Measurements from ENCODE around the gene HLA-E. TPM values are rescaled to one million over a fixed set of nuclear protein-coding genes. Genes with fewer than 3 reads are reported as not detected.

Gene HLA-E
- total and polyA plus RNA-seq, 4 donors, result 133 to 258 (median 207) TPM

DNA sequence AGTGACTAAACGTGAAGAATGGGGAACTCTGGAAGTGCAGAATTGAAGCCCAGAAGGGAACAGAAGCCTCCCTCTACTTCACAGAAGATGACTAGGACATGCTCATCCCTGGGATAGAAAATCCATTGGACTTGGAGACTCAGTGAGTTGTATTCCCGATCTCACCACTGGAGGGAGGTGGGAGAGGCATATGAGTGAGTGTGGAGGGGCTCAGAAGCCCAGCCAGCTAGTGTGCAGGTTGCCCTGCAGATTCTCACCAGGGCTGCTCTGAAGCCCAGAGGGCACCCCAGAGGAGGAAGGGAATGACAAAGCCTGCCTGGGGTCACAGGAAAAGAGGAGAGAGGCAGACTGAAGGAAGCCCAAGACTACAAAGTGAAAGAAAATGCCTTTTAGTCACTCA is 42.1 kb upstream of the HLA-E start:
- Histone ChIP-seq H3K4me3 (ENCODE audit: low read depth in 1 of 3, low read length in 3 of 3) (no peak overlapping the region), H3K27ac (ENCODE audit: low read depth in 1 of 2, low read length in 2 of 2) (no peak overlapping the region), H3K27me3 (ENCODE audit: control insufficient read depth in 4 of 4, insufficient read depth in 4 of 4, low read length in 3 of 4) (peaks cover 2 to 23% (median 13%) of the 10 kb centered on the region in 4 donors), H3K9me3 (ENCODE audit: control insufficient read depth in 4 of 4, low read length in 3 of 4) (no peaks in the 10 kb centered on the region), H3K36me3 (ENCODE audit: control insufficient read depth in 4 of 4, insufficient read depth in 3 of 4, low read depth in 1 of 4, low read length in 3 of 4) (no peaks in the 10 kb centered on the region), H3K9ac (ENCODE audit: low read depth in 1 of 2, low read length in 2 of 2) (no peak overlapping the region), H3K4me1 (ENCODE audit: control insufficient read depth in 4 of 4, insufficient read depth in 4 of 4, low read length in 3 of 4) (peaks cover 0 to 13% (median under 1%) of the 10 kb centered on the region in 4 donors)
- TF ChIP-seq, protein P1, sequence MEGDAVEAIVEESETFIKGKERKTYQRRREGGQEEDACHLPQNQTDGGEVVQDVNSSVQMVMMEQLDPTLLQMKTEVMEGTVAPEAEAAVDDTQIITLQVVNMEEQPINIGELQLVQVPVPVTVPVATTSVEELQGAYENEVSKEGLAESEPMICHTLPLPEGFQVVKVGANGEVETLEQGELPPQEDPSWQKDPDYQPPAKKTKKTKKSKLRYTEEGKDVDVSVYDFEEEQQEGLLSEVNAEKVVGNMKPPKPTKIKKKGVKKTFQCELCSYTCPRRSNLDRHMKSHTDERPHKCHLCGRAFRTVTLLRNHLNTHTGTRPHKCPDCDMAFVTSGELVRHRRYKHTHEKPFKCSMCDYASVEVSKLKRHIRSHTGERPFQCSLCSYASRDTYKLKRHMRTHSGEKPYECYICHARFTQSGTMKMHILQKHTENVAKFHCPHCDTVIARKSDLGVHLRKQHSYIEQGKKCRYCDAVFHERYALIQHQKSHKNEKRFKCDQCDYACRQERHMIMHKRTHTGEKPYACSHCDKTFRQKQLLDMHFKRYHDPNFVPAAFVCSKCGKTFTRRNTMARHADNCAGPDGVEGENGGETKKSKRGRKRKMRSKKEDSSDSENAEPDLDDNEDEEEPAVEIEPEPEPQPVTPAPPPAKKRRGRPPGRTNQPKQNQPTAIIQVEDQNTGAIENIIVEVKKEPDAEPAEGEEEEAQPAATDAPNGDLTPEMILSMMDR (IDR thresholded peaks at IDR 0.05; ENCODE audit: low read depth, low read length, missing input control), result peak; percentile 10
- TF ChIP-seq, protein P2, sequence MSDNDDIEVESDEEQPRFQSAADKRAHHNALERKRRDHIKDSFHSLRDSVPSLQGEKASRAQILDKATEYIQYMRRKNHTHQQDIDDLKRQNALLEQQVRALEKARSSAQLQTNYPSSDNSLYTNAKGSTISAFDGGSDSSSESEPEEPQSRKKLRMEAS (IDR thresholded peaks at IDR 0.05), result no peak
- 0% methylated on average over 2 of the region's 2 CpGs for WGBS
- DNase-seq (ENCODE audit: low spot score), result no peak

DNA sequence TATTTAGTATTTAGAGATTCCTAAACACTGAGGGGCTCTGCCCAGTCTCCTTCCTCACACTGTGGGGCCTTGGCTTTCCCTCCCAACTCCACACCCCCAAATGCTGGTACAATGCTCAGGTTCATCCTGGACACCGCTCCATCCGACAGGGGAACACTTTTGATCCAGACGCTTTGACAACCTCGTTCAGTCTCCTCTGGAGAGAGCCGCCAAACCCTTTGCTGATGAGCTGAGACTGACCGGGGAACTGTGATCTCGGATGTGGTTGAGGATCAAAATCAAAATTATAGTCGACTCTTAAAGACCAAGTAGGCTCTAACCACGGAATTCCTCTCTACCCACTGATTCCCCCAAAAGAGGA is 38.8 kb upstream of the HLA-E start:
- H3K27ac ChIP-seq (ENCODE audit: low read depth in 1 of 2, low read length in 2 of 2), result no peak overlapping the region
- peaks cover 2 to 36% (median 20%) of the 10 kb centered on the region in 4 donors for H3K27me3 ChIP-seq (ENCODE audit: control insufficient read depth in 4 of 4, insufficient read depth in 4 of 4, low read length in 3 of 4)
- peaks cover 0 to 20% (median 2%) of the 10 kb centered on the region in 4 donors for H3K4me1 ChIP-seq (ENCODE audit: control insufficient read depth in 4 of 4, insufficient read depth in 4 of 4, low read length in 3 of 4)
- TF ChIP-seq GABPA (IDR thresholded peaks at IDR 0.05 in 1 of 2, conservative IDR thresholded peaks at IDR 0.05 in 1 of 2) (no peak), NR2F2 (IDR thresholded peaks at IDR 0.05) (no peak), RXRA (IDR thresholded peaks at IDR 0.05) (no peak), TAF1 (conservative IDR thresholded peaks at IDR 0.05) (no peak), HNF4A (conservative IDR thresholded peaks at IDR 0.05) (no peak), YY1 (IDR thresholded peaks at IDR 0.05) (no peak), FOXA1 (IDR thresholded peaks at IDR 0.05) (no peak), SP1 (IDR thresholded peaks at IDR 0.05) (no peak), HNF4G (IDR thresholded peaks at IDR 0.05) (no peak), JUND (IDR thresholded peaks at IDR 0.05) (no peak), RAD21 (IDR thresholded peaks at IDR 0.05) (no peak)
- TF ChIP-seq, protein P1 (IDR thresholded peaks at IDR 0.05; ENCODE audit: low read depth, low read length, missing input control), result no peak
- TF ChIP-seq, protein P3, sequence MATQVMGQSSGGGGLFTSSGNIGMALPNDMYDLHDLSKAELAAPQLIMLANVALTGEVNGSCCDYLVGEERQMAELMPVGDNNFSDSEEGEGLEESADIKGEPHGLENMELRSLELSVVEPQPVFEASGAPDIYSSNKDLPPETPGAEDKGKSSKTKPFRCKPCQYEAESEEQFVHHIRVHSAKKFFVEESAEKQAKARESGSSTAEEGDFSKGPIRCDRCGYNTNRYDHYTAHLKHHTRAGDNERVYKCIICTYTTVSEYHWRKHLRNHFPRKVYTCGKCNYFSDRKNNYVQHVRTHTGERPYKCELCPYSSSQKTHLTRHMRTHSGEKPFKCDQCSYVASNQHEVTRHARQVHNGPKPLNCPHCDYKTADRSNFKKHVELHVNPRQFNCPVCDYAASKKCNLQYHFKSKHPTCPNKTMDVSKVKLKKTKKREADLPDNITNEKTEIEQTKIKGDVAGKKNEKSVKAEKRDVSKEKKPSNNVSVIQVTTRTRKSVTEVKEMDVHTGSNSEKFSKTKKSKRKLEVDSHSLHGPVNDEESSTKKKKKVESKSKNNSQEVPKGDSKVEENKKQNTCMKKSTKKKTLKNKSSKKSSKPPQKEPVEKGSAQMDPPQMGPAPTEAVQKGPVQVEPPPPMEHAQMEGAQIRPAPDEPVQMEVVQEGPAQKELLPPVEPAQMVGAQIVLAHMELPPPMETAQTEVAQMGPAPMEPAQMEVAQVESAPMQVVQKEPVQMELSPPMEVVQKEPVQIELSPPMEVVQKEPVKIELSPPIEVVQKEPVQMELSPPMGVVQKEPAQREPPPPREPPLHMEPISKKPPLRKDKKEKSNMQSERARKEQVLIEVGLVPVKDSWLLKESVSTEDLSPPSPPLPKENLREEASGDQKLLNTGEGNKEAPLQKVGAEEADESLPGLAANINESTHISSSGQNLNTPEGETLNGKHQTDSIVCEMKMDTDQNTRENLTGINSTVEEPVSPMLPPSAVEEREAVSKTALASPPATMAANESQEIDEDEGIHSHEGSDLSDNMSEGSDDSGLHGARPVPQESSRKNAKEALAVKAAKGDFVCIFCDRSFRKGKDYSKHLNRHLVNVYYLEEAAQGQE (IDR thresholded peaks at IDR 0.05), result no peak
- TF ChIP-seq, protein P2 (IDR thresholded peaks at IDR 0.05), result no peak
- TF ChIP-seq, protein P4, sequence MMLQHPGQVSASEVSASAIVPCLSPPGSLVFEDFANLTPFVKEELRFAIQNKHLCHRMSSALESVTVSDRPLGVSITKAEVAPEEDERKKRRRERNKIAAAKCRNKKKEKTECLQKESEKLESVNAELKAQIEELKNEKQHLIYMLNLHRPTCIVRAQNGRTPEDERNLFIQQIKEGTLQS (IDR thresholded peaks at IDR 0.05), result no peak
- TF ChIP-seq, protein P5, sequence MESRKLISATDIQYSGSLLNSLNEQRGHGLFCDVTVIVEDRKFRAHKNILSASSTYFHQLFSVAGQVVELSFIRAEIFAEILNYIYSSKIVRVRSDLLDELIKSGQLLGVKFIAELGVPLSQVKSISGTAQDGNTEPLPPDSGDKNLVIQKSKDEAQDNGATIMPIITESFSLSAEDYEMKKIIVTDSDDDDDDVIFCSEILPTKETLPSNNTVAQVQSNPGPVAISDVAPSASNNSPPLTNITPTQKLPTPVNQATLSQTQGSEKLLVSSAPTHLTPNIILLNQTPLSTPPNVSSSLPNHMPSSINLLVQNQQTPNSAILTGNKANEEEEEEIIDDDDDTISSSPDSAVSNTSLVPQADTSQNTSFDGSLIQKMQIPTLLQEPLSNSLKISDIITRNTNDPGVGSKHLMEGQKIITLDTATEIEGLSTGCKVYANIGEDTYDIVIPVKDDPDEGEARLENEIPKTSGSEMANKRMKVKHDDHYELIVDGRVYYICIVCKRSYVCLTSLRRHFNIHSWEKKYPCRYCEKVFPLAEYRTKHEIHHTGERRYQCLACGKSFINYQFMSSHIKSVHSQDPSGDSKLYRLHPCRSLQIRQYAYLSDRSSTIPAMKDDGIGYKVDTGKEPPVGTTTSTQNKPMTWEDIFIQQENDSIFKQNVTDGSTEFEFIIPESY (IDR thresholded peaks at IDR 0.05), result no peak
- no peak overlapping the region for H3K9ac ChIP-seq (ENCODE audit: low read depth in 1 of 2, low read length in 2 of 2)
- no peaks in the 10 kb centered on the region for H3K36me3 ChIP-seq (ENCODE audit: control insufficient read depth in 4 of 4, insufficient read depth in 3 of 4, low read depth in 1 of 4, low read length in 3 of 4)
- no peak for DNase-seq (ENCODE audit: low spot score)
- no peak overlapping the region for H3K4me3 ChIP-seq (ENCODE audit: low read depth in 1 of 3, low read length in 3 of 3)
- 16% methylated on average over 9 of the region's 9 CpGs for WGBS
- no peaks in the 10 kb centered on the region for H3K9me3 ChIP-seq (ENCODE audit: control insufficient read depth in 4 of 4, low read length in 3 of 4)

Measured in liver (tissue), 9 donors.